H1 (cell line): ENCODE measurements around the gene TAAR8. TPM values are rescaled to one million over a fixed set of nuclear protein-coding genes. Genes with fewer than 3 reads are reported as not detected.

Source experiments
- CTCF ChIA-PET: fragments of 300-600 bp; sonication (Branson Sonifier 250); formaldehyde crosslinking; loops from one replicate; lab custom pipeline; 2021; ENCODE audit not compliant: partially characterized antibody; lab: Charles Lee
- POLR2A ChIA-PET: fragments of 300-600 bp; sonication (Branson Sonifier 250); formaldehyde crosslinking; loops from one replicate; lab custom pipeline; 2021; ENCODE audit warnings: inconsistent platforms; ENCODE audit not compliant: partially characterized antibody; lab: Charles Lee
- DNase-seq, 2 experiments: peaks; one replicate each; pipeline versions ENCODE4 v3.0.0 to v3.0.0-alpha.2; 2010 to 2022; ENCODE audit warnings: low spot score in 2 of 2, low read depth in 1 of 2, mixed read lengths in 1 of 2
- FAIRE-seq: peaks from 2 replicates; lab custom pipeline; 2011; peaks lifted over from hg19 to GRCh38; lab: Jason Lieb, UNC
- H2AFZ ChIP-seq: 2 replicates; pipeline ENCODE4 v1.8.1; 2012; ENCODE audit warnings: low read length, inconsistent platforms
- H2AK5ac ChIP-seq: 2 replicates; pipeline ENCODE4 v1.6.1; 2013; ENCODE audit warnings: low read depth, low read length
- H2BK120ac ChIP-seq: replicated peaks from 2 replicates; pipeline ENCODE3; 2013; ENCODE audit warnings: low read depth, low read length, inconsistent platforms
- H2BK12ac ChIP-seq: 2 replicates; pipeline ENCODE4 v1.6.1; 2013; ENCODE audit warnings: low read depth, low read length
- H2BK15ac ChIP-seq: 2 replicates; pipeline ENCODE4 v1.6.1; 2013; ENCODE audit warnings: low read length
- H2BK20ac ChIP-seq: 2 replicates; pipeline ENCODE4 v1.6.1; 2013; ENCODE audit warnings: low read length
- H2BK5ac ChIP-seq: 2 replicates; pipeline ENCODE4 v1.6.1; 2013; ENCODE audit warnings: low read depth, low read length
- H3K14ac ChIP-seq: 2 replicates; pipeline ENCODE4 v1.6.1; 2013; ENCODE audit warnings: inconsistent platforms; ENCODE audit not compliant: insufficient read length
- H3K18ac ChIP-seq: 2 replicates; pipeline ENCODE4 v1.6.1; 2013; ENCODE audit warnings: low read length; ENCODE audit errors: extremely low read depth
- H3K23ac ChIP-seq: 2 replicates; pipeline ENCODE4 v1.6.1; 2013; ENCODE audit warnings: inconsistent platforms; ENCODE audit not compliant: insufficient read length
- H3K23me2 ChIP-seq: 2 replicates; pipeline ENCODE4 v1.6.1; 2013; ENCODE audit warnings: low read depth, low read length
- H3K27ac ChIP-seq: 2 replicates; pipeline ENCODE4 v1.6.1; 2011; ENCODE audit warnings: low read depth, low read length, inconsistent platforms
- H3K27me3 ChIP-seq, 4 experiments: replicated peaks in 1 of 4; 1 replicate in 1 of 4; 2 replicates in 3 of 4; pipeline versions ENCODE4 v1.6.1 to v1.8.1; 2011 to 2013; ENCODE audit warnings: low read length in 3 of 4, mild to moderate bottlenecking in 3 of 4, inconsistent platforms in 2 of 4, mixed read lengths in 2 of 4, moderate library complexity in 1 of 4; ENCODE audit not compliant: control insufficient read depth in 3 of 4, insufficient read depth in 3 of 4; ENCODE audit errors: extremely low read depth in 1 of 4
- H3K36me3 ChIP-seq, 4 experiments: 2 replicates each; pipeline versions ENCODE4 v1.6.1 to v1.8.1; 2011 to 2013; ENCODE audit warnings: mild to moderate bottlenecking in 4 of 4, low read length in 3 of 4, moderate library complexity in 2 of 4, control low read depth in 1 of 4, inconsistent platforms in 1 of 4; ENCODE audit not compliant: insufficient read depth in 4 of 4, control insufficient read depth in 2 of 4
- H3K4ac ChIP-seq: replicated peaks from 2 replicates; pipeline ENCODE3; 2013; ENCODE audit warnings: low read length, low read depth, mixed read lengths, inconsistent platforms; ENCODE audit not compliant: insufficient read length
- H3K4me1 ChIP-seq, 4 experiments: replicated peaks in 1 of 4; 1 replicate in 1 of 4; 2 replicates in 3 of 4; pipeline versions ENCODE4 v1.6.1 to v1.8.1; 2011 to 2013; ENCODE audit warnings: low read length in 3 of 4, inconsistent platforms in 2 of 4, mixed read lengths in 1 of 4; ENCODE audit not compliant: insufficient read depth in 4 of 4, control insufficient read depth in 3 of 4
- H3K4me2 ChIP-seq, 2 experiments: 2 replicates each; pipeline versions ENCODE4 v1.6.1 to v1.8.1; 2011 to 2013; ENCODE audit warnings: low read depth in 2 of 2, low read length in 2 of 2, control low read depth in 1 of 2, inconsistent platforms in 1 of 2, mild to moderate bottlenecking in 1 of 2; ENCODE audit not compliant: insufficient read depth in 1 of 2
- H3K4me3 ChIP-seq, 4 experiments: fragments of 200-600, 300-600 bp in 1 of 4; sonication (generic), shearing (Covaris generic), sonication (Bioruptor Twin) in 1 of 4; 2 replicates each; pipeline versions ENCODE4 v1.5.1 to v1.8.1; 2011 to 2016; ENCODE audit warnings: low read length in 4 of 4, low read depth in 3 of 4, control low read depth in 2 of 4, inconsistent platforms in 2 of 4, mild to moderate bottlenecking in 2 of 4, mixed read lengths in 1 of 4, moderate library complexity in 1 of 4; ENCODE audit not compliant: insufficient read depth in 2 of 4; ENCODE audit errors: extremely low read depth in 1 of 4
- H3K56ac ChIP-seq: replicated peaks from 2 replicates; pipeline ENCODE3; 2013; ENCODE audit warnings: low read depth, mild to moderate bottlenecking, mixed read lengths, low read length, inconsistent platforms; ENCODE audit not compliant: insufficient read length
- H3K79me1 ChIP-seq: 2 replicates; pipeline ENCODE4 v1.6.1; 2013; ENCODE audit warnings: low read depth, low read length, control low read depth
- H3K79me2 ChIP-seq, 2 experiments: 2 replicates each; pipeline versions ENCODE4 v1.6.1 to v1.8.1; 2012 to 2013; ENCODE audit warnings: low read length in 2 of 2, mild to moderate bottlenecking in 2 of 2, inconsistent platforms in 1 of 2; ENCODE audit not compliant: insufficient read depth in 2 of 2, control insufficient read depth in 1 of 2
- H3K9ac ChIP-seq, 4 experiments: replicated peaks in 1 of 4; 1 replicate in 1 of 4; 2 replicates in 3 of 4; pipeline versions ENCODE4 v1.6.1 to v1.8.1; 2011 to 2013; ENCODE audit warnings: low read depth in 3 of 4, low read length in 3 of 4, control low read depth in 2 of 4, mild to moderate bottlenecking in 2 of 4, moderate library complexity in 2 of 4, inconsistent platforms in 1 of 4; ENCODE audit errors: extremely low read depth in 1 of 4
- H3K9me3 ChIP-seq, 2 experiments: 2 replicates each; pipeline versions ENCODE4 v1.6.1 to v1.8.1; 2012 to 2013; ENCODE audit warnings: mild to moderate bottlenecking in 2 of 2, moderate library complexity in 2 of 2, control low read depth in 1 of 2, inconsistent platforms in 1 of 2, low read depth in 1 of 2, low read length in 1 of 2, mixed read lengths in 1 of 2; ENCODE audit not compliant: insufficient read depth in 2 of 2
- H4K20me1 ChIP-seq, 2 experiments: replicated peaks in 1 of 2; 2 replicates each; pipeline versions ENCODE3 to v1.8.1; 2011 to 2013; ENCODE audit warnings: inconsistent platforms in 2 of 2, low read length in 2 of 2, mild to moderate bottlenecking in 1 of 2; ENCODE audit not compliant: insufficient read depth in 2 of 2, control insufficient read depth in 1 of 2
- H4K5ac ChIP-seq: 2 replicates; pipeline ENCODE4 v1.6.1; 2013; ENCODE audit warnings: low read length, low read depth, mixed read lengths, inconsistent platforms; ENCODE audit not compliant: insufficient read length
- H4K8ac ChIP-seq: 2 replicates; pipeline ENCODE4 v1.8.0; 2013; ENCODE audit warnings: mild to moderate bottlenecking, moderate library complexity, low read length, inconsistent platforms; ENCODE audit not compliant: insufficient read depth; ENCODE audit errors: extremely low read depth
- H4K91ac ChIP-seq: replicated peaks from 2 replicates; pipeline ENCODE3; 2013; ENCODE audit warnings: low read length, mixed read lengths, inconsistent platforms; ENCODE audit not compliant: insufficient read length
- BRCA1 ChIP-seq: IDR thresholded peaks from 2 replicates; pipeline ENCODE4 v1.6.1; 2012; ENCODE audit warnings: low read depth, low read length, improper control_type of control experiment
- CHD1 ChIP-seq: IDR thresholded peaks from 2 replicates; pipeline ENCODE4 v1.6.1; 2012; ENCODE audit warnings: low read depth, low read length, improper control_type of control experiment
- JUN ChIP-seq: IDR thresholded peaks from 2 replicates; pipeline ENCODE4 v1.6.1; 2011; ENCODE audit warnings: low read depth, mild to moderate bottlenecking, improper control_type of control experiment, low read length
- KDM4A ChIP-seq: IDR thresholded peaks from one replicate; pipeline ENCODE4 v1.7.1; 2012; ENCODE audit warnings: low read depth, mild to moderate bottlenecking, moderate library complexity, low read length, inconsistent platforms; ENCODE audit not compliant: severe bottlenecking
- SP1 ChIP-seq: IDR thresholded peaks from 2 replicates; pipeline ENCODE4 v1.6.1; 2011; ENCODE audit warnings: low read depth, low read length
- SP2 ChIP-seq: IDR thresholded peaks from 2 replicates; pipeline ENCODE4 v1.6.1; 2012; ENCODE audit warnings: mild to moderate bottlenecking, low read length, inconsistent platforms
- WGBS, 2 experiments: shearing (Covaris generic) in 1 of 2; methylation state at CpG; one replicate each; pipeline versions ENCODE4 v1.1.6 to v1.1.7; 2013 to 2015; ENCODE audit warnings: low lambda C conversion rate in 2 of 2, mixed read lengths in 2 of 2, inconsistent platforms in 1 of 2, low coverage in 1 of 2, missing lambda C conversion rate in 1 of 2; ENCODE audit not compliant: insufficient replicate concordance in 2 of 2, insufficient coverage in 1 of 2, insufficient read length in 1 of 2; ENCODE audit errors: extremely low coverage in 1 of 2, missing lambda C conversion rate in 1 of 2; 5-methylcytosine and 5-hydroxymethylcytosine counted together
- polyA plus RNA-seq, 7 experiments: library from polyadenylated mRNA; depleted of rRNA in 3 of 7; stranded (reverse) in 5 of 7; unstranded in 2 of 7; fragments of >200 nt in 5 of 7; fragments of 200-250 nt in 2 of 7; gene quantifications; 1 replicate in 5 of 7; 2 replicates in 1 of 7; 4 replicates in 1 of 7; pipeline versions ENCODE4 v1.2.1 to v1.2.3, GENCODE V29; 2011 to 2013; ENCODE audit warnings: missing spikeins in 2 of 7, mixed read lengths in 2 of 7
- total RNA-seq: library from RNA; stranded (reverse); fragmentation: NEBNext Ultra II Directional; extraction: Animal tissue kit (Norgen Biotek cat#: 25700); gene quantifications from 2 replicates; pipeline ENCODE4 v1.2.1, GENCODE V29; 2021

The TAAR8 gene
- total and polyA plus RNA-seq, 2 of the 8 experiments (the other 6 are each of a cell fraction or from before 2014, with no cell fraction given): not detected

- ChIA-PET CTCF (interaction anchor here (0.8 to 2.3 kb wide), 10 partner anchors 9 to 249 kb away, joined by 3 to 10 read pairs (median 4); partner anchors contain the start of gene STX7), POLR2A (no interaction called here)
- Histone ChIP-seq H3K36me3 (no peaks in the 10 kb centered on the region), H3K9me3 (no peaks in the 10 kb centered on the region), H2AFZ (peak overlapping the region; percentile 63), H3K23ac (no peak overlapping the region), H3K14ac (no peak overlapping the region), H2AK5ac (no peak overlapping the region), H3K4me3 (no peak overlapping the region), H2BK20ac (no peak overlapping the region), H2BK15ac (no peak overlapping the region), H3K79me1 (no peaks in the 10 kb centered on the region), H3K9ac (no peak overlapping the region), H4K8ac (no peak overlapping the region), H3K27me3 (no peaks in the 10 kb centered on the region), H3K18ac (no peak overlapping the region), H2BK120ac (no peak overlapping the region), H4K20me1 (no peaks in the 10 kb centered on the region), H4K5ac (no peak overlapping the region)
- no peak for DNase-seq
- WGBS, 2 experiments: 80% methylated on average over 2 of the region's 2 CpGs; no CpG with 5 or more reads in 1 of the 2 experiments
- TF ChIP-seq JUN (no peak), CHD1 (no peak), KDM4A (no peak), SP1 (no peak), BRCA1 (no peak), SP2 (no peak)
- TF ChIP-seq, all 59 proteins: peak for 0
- no peak overlapping the region for H2BK12ac ChIP-seq
- H3K4me2 ChIP-seq: no peak overlapping the region
- H3K23me2 ChIP-seq: no peaks in the 10 kb centered on the region
- no peak overlapping the region for H3K56ac ChIP-seq
- no peak overlapping the region for H4K91ac ChIP-seq
- no peak overlapping the region for H3K27ac ChIP-seq
- peaks cover 0 to 2% (median 0%) of the 10 kb centered on the region in 4 experiments; a peak in 2 of 7 replicates for H3K4me1 ChIP-seq
- no peak overlapping the region for H2BK5ac ChIP-seq
- H3K79me2 ChIP-seq: no peaks in the 10 kb centered on the region
- no peak overlapping the region for H3K4ac ChIP-seq
- FAIRE-seq: no peak
Measured at GRCh38 chr6:132526461-132526860, 26.0 kb upstream of the TAAR8 start.
